GM18511 (cell line): ENCODE results near the gene SPDYE1.
"Not testable (repeated sequence)": the region's sequence is repeated elsewhere in the genome, so short reads cannot be mapped to it uniquely, and the experiment has no call there.

Source experiments
- ATAC-seq: cut with Tn5 transposase; IDR thresholded peaks from one replicate; pipeline ENCODE4 v1.9.1; 2021; ENCODE audit warnings: mild to moderate bottlenecking, moderate library complexity; ENCODE audit not compliant: unreplicated experiment

Gene SPDYE1

DNA sequence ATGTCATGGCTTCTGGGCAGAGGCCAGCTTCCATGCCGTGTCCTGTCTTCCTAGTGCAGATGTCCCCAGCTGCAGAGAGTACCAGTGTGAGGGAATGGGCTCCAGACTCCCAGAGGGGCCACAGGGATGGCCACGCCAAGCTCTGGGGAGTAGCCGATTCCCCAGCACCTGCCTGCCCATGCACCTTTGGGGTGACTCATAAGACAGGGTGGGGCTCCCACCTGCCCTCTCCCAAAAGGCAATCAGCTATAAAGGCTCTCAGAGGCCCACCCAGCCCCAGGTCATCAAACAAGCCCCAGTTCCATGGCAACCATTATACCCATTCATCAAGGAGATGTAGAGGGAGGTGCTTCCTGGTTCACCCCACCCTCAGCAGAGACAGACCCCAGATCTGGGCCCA lies at the start of gene SPDYE1:
Gene SPDYE1 (plus strand): TSS at position 366 of the 400 bp plus-strand sequence. CDS start 2,053 bp downstream, outside the sequence.
- ATAC-seq: not testable (repeated sequence)

DNA sequence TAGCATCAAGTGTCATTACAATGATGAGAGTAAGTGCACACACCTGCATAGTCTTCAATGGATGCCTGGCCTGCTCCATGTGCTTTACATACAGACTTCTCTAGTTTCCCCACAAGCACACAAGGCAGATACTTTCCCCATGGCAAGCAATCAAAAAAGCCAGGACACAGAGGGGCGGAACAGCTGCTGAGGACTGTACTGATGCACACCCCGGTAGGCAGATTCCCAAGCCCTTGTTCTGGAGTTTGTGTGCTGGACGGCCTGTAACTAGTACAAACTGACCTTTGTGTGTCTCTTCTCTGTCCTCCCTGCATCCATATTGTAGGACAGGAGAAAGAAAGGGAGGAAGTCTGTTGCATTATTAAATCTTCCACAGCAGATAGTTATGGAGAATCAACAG lies 45.7 kb upstream of the SPDYE1 start:
- no peak for ATAC-seq

GRCh38 chr7:43953071-43953470 lies 44.6 kb upstream of the SPDYE1 start:
- no peak for ATAC-seq

DNA sequence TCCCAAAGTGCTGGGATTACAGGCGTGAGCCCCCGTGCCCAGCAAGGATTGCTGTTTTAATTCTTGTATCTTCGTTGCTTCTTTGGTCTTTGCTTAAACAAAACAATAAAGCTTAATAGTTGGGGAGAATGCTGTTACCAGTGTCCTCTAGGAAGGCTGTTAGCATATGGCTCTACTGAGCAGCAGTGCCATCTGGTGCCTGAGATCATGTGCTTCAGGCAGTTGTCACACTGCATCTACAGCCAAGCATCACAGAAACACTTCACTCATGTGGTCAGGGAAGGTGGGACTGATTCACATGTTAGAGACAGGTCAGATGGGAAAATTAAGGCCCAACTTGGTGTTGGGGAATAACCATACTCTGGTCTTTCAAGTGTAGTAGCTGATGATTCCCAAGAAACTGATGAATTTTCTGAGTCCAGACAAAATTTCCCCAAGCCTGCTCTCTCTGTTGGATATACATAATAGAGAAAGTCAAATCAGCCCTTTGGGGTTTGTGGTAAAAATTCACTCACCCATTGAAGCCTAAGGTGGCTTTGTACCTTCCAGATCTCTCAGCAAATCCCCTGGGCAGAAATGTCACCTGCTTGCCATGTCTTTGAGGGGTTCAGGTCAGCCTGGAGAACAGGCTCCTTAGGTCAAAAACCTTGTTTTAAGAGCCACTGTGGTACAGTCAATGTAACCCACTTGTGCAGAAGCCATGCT lies 43.0 kb upstream of the SPDYE1 start:
- no peak for ATAC-seq

- no peak for ATAC-seq
Measured at GRCh38 chr7:43956027-43956426, 41.7 kb upstream of the SPDYE1 start.

GRCh38 chr7:43960933-43961332 lies 36.8 kb upstream of the SPDYE1 start:
- no peak for ATAC-seq

DNA sequence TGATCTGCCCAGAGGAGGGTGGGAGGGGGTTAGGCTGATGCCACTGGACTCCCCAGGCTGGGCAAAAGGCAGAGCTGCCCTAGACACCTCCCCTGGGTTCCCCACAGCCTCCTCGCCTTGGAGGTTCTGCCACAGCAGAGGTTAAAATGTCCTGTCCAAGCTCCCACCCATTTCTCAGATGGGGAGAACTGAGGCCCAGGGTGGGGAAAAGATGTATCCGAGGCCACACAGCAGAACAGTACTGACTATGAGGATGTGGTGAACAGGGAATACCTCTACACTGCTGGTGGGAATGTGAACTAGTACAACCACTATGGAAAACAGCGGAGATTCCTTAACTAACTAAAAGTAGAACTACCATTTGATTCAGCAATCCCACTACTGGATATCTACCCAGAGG lies 31.3 kb upstream of the SPDYE1 start:
- ATAC-seq: not testable (repeated sequence)

DNA sequence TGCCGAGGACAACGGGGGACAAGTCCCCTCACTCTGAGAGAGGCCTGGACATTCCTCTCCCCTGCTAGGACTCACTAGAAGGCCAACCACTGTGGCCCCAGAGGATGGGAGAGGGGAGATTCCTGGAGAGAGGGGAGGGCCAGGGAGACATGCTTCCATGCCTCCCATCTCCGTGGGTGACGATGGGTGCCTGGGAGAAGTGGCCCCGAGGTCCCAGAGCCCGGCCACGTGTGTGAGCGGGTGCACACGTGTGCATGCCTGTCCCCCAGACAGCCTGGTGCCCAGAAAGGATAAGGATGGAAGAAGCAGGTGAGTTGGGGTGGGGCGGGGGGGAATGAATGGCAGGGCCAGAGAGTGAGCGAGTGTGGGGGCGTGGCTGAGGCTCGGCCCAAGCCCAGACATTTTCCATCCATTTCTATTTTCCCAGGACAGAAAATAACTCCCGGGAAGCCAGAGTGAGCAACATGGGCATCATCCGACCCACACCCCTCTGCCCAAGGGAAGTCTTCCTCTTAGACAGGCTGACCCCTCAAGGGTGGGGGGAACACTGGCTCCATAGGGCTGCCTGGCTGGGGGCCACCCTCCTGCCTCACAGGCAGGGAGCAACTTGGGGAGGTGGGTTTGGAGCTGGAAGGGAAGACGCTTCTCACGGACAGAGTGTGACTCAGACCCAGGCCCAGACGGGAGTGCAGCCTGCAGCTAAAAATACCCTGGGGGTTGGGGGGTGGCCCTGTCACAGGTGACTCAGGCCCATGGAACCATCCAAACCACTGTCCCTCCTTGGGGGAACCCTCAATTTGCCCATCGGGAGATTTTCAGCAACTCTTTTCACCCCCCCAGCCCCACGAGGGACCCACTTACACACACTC lies 29.3 kb upstream of the SPDYE1 start:
- ATAC-seq: not testable (repeated sequence)

GRCh38 chr7:43969586-43969985 lies 28.1 kb upstream of the SPDYE1 start:
- not testable (repeated sequence) for ATAC-seq

- not testable (repeated sequence) for ATAC-seq
Measured at GRCh38 chr7:43970698-43971097, 27.0 kb upstream of the SPDYE1 start.

DNA sequence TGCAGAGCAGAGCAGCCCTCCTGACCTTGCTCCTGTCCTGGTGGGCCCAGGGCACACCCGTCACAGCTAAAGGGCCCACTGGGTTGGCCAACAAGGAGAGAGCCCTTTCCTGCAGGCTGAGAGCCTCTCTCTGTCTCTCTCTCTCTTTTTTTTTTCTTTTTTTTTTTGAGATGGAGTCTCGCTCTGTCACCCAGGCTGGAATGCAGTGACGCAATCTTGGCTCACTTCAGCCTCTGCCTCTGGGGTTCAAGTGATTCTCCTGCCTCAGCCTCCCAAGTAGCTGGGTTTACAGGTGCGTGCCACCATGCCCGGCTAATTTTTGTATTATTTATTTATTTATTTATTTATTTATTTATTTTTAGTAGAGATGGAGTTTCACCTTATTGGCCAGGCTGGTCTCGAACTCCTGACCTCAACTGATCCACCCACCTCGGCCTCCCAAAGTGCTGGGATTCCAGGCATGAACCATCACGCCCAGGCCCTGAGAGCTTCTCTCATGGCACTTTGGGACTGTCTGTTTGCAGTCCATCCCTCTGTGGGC lies 23.6 kb upstream of the SPDYE1 start:
- ATAC-seq: not testable (repeated sequence)

- ATAC-seq: not testable (repeated sequence)
Measured at GRCh38 chr7:43974725-43975482, 22.8 kb upstream of the SPDYE1 start.

DNA sequence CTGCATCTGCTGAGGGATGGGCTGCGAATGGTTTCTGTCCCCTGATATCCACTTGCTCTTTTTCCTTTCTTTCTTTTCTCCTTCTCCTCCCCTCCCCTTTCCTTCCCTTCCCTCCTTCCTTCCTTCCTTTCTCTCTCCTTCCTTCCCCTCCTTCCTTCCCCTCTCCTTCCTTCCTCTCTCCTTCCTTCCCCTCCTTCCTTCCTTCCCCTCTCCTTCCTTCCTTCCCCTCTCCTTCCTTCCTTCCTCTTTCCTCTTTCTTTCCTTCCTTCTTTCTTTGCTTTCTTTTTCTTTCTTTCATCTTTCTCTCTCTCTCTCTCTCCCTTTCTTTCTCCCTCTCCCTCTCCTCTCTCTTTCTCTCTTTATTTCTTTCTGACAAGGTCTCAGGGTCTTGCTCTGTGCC lies 20.2 kb upstream of the SPDYE1 start:
- ATAC-seq: no peak

- ATAC-seq: not testable (repeated sequence)
Measured at GRCh38 chr7:43978102-43978501, 19.6 kb upstream of the SPDYE1 start.

DNA sequence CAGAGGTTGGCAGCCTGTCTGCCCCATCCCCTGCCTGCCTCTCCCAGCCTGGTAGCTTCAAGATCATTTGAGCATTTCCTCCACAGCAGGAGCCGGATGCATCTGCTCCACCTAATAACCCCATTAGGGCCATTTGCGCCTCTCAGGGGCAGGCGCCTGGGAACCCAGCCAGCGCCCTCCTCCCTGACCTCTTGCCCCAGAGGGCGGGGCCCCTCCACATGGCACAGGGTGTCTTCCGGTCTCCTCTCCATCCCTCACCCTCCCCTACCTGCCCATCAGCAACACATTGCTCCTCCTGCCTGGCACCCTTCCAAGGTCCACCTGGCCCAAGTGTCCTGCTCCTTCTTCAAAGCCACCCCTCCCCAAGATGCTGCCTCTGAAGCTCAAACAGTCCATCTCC lies 14.8 kb upstream of the SPDYE1 start:
- ATAC-seq: not testable (repeated sequence)

- not testable (repeated sequence) for ATAC-seq
Measured at GRCh38 chr7:43983736-43984135, 14.0 kb upstream of the SPDYE1 start.

DNA sequence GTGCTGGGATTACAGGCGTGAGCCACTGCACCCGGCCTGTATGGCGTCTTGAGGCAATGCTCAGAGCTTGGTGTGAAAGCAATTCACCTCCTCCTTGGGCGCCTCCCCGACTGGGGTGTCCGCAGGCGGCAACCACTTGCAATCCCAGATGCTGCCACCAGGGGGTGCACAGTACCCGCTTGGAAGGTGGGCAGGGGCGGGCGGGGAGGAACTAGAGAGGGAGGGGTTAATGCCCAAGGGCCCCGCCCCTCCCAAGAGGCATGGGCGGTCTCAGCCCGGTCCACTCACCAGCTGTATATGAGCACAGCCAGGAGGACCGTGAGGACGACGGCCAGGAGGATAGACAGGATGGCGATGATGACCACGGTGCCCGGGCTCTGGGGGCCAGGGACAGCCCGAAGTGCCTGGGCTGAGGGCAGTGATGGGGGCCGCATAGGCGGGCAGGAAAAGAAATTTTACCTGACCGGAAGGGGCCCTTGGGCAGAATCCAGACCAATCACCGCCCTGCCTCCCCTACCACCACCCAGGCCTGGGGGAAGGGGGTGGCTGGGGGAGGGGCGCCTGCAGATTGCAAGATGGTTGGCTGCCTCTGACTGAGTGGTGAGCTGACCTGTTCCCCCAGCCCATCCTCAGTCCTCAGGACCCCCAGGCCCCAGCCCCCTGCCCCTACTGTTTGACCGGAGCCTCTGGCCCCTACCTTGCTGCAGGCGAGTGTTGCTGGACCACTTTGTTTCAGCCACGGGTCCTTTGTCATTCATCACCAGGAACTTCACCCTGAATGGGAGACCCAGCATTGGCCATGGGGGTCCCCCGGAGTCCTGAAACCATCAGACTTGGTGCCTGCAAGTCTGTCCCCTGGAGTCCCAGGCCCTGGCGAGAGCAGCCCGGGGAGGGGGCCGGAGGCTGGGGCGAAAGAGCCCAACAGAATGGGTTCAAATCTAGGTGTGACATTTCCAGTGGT lies 11.5 kb upstream of the SPDYE1 start:
- peak; percentile 85 for ATAC-seq

GRCh38 chr7:43987476-43987875 lies 10.2 kb upstream of the SPDYE1 start:
- not testable (repeated sequence) for ATAC-seq

- not testable (repeated sequence) for ATAC-seq
Measured at GRCh38 chr7:43990011-43990585, 7.6 kb upstream of the SPDYE1 start.
